Activated effector memory CD4-positive, alpha-beta T cell treated with anti-CD3 and anti-CD28 coated beads, Interleukin-2, amount 50 U/mL, for 16 hours (primary cell): ENCODE results near the gene SH2D1B.
"Not testable (repeated sequence)": the region's sequence is repeated elsewhere in the genome, so short reads cannot be mapped to it uniquely, and the experiment has no call there.

ENCODE experiments used
- DNase-seq: peaks from one replicate; pipeline ENCODE4 v3.0.0-alpha.2; 2020

SH2D1B gene, protein sequence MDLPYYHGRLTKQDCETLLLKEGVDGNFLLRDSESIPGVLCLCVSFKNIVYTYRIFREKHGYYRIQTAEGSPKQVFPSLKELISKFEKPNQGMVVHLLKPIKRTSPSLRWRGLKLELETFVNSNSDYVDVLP

GRCh38 chr1:162412002-162412401 lies at the start of gene SH2D1B:
Gene SH2D1B (minus strand): TSS chr1:162412136. CDS start chr1:162412016, 120 bp downstream.
- no peak for DNase-seq

DNA sequence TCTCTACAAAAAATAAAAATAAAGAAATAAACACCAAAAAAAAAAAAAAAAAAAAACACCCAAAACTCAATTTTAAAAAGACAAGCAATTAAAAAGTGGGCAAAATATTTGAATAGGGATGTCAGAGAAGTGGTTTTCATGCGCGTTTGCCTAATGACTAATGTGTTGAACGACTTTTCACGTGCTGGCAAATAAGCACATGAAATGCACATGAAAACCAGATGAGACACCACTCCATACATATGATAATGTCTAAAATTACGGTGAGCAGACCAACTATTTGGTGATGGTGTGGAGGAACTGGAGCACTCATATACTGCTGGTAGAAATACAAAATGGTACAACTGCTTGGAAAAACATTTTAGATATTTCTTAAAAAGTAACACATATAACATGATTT lies 46.3 kb upstream of the SH2D1B start:
- no peak for DNase-seq

- DNase-seq, result no peak
Observed at GRCh38 chr1:162456323-162456722, 44.4 kb upstream of the SH2D1B start.

GRCh38 chr1:162454361-162454760 lies 42.4 kb upstream of the SH2D1B start:
- not testable (repeated sequence) for DNase-seq

GRCh38 chr1:162446946-162447345 lies 35.0 kb upstream of the SH2D1B start:
- no peak for DNase-seq

- DNase-seq, result no peak
Observed at GRCh38 chr1:162444903-162445302, 33.0 kb upstream of the SH2D1B start.

GRCh38 chr1:162432977-162433713 lies 21.2 kb upstream of the SH2D1B start:
- DNase-seq, result not testable (repeated sequence)

DNA sequence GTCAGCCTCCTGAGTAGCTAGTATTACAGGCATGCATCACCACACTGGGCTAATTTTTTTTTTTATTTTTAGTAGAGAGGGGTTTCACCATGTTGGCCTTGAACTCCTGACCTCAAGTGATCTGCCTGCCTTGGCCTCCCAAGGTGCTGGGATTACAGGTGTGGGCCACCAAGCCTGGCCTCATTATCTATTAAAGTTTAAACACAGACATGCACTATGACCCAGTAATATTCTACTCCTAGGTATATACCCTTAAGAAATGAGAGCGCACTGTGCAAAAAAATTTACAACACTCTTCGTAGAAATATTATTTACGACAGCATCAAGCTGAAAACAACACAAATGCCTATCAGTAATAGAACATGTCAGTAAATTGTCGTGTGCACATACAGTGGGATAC lies 18.6 kb upstream of the SH2D1B start:
- DNase-seq, result no peak

- no peak for DNase-seq
Observed at GRCh38 chr1:162422662-162423375, 10.9 kb upstream of the SH2D1B start.

GRCh38 chr1:162421258-162422164 lies 9.6 kb upstream of the SH2D1B start:
- no peak for DNase-seq

- no peak for DNase-seq
Observed at GRCh38 chr1:162420120-162420519, 8.2 kb upstream of the SH2D1B start.

GRCh38 chr1:162419450-162419931 lies 7.6 kb upstream of the SH2D1B start:
- not testable (repeated sequence) for DNase-seq

DNA sequence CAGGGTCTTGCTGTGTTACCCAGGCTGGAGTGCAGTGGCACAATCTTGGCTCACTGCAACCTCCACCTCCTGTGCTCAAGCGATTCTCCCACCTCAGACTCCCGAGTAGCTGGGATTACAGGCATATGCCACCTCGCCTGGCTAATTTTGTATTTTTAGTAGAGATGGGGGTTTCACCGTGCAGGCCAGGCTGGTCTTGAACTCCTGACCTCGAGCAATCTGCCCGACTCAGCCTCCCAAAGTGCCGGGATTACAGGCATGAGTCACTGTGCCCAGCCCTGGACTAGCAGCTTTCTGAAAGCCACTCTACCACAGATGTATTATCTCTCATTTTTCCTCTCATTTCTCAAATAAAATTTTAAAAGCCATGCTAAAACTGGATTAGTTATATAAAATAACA lies 6.6 kb upstream of the SH2D1B start:
- DNase-seq, result not testable (repeated sequence)

GRCh38 chr1:162417650-162418049 lies 5.7 kb upstream of the SH2D1B start:
- no peak for DNase-seq

DNA sequence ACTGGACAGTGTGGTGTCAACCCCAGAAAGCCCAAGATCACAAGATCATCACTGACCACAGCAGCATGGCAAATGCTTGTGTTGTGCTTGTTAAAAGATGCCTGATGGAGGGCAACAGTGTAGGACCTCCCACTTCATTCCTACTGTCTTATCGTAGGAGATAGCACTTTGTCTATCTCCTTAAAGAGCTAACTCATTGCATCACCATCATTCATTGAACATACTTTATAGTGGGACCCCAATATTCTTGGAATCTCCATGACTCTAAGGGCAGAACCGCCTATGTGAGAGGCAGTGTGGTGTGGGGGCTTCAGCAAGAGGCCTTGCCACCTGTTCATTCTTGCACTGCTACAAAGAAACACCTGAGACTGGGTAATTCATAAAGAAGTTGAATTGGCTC lies 5.0 kb upstream of the SH2D1B start:
- no peak for DNase-seq

- DNase-seq, result no peak
Observed at GRCh38 chr1:162416215-162416614, 4.3 kb upstream of the SH2D1B start.

DNA sequence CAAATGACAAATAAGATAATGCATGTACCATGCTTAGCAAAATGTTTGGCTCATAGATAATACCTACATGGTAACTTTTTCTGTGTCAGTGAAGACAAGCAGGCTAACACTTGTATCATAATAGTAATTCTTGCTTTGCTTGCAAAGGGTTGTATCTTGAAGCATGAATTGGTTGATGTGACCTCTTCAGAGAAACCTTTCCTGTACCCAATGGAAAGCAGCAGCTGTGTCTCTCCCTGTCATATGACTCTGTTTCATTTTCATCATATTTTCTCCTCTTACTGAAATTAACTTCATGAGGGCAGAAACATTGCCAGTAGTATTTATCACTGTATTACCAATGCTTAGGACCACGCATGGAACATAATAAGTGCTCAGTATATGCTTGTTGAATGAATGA lies 4.4 kb downstream of the SH2D1B start:
- no peak for DNase-seq

GRCh38 chr1:162406811-162407210 lies 5.1 kb downstream of the SH2D1B start:
- DNase-seq, result no peak

GRCh38 chr1:162405800-162406199 lies 6.1 kb downstream of the SH2D1B start:
- no peak for DNase-seq

GRCh38 chr1:162404550-162405160 lies 7.3 kb downstream of the SH2D1B start:
- DNase-seq, result no peak

DNA sequence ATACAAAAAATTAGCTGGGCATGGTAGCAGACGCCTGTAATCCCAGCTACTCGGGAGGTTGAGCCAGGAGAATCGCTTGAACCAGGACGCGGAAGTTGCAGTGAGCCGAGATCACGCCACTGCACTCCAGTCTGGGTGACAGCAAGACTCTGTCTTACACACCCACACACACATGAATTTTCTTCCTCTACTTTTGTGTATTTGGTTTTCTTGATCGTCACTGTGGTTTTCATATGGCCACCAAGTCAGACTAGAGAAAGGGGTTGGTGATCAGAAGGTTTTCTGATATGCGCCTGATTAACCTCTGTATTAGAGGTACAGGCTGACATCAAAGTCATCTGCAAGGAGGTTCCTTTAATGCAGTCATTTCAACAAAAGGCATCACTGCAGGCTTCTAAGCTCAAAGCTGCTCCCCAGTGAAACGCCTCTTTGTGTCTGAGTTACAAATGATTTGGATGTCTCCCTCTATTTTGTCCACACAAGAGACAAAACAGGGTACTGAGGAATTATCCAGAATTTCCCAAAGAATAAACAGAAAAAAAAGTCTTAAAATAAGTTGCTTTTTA lies 11.1 kb downstream of the SH2D1B start:
- no peak for DNase-seq

DNA sequence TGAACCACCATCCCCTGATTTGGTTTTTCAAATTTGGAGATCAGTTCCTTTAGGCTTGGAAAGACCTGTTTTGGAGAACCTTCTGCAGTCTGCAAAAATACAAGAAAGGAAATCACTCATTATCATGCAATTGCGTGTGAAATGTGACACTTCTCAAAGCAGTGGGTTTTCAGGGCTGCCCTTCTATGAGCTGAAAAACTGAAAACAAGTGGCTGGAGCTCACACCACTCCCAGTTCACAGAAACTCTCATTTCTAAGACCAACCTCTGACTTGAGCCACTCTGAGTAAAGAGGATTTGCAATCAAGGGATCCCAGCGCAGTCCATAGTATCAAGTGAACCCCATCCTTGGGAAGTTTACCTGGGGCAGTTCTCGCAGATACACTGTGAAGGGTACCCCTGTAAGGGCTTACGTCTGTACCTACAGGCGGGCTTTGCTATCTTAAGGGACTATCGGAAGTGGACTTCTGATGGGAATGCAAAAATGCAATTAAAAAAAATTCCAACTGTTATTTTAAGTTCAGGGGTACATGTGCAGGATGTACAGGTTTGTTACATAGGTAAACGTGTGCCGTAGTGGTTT lies 12.8 kb downstream of the SH2D1B start:
- DNase-seq, result no peak
